HAP-1 (cell line): ENCODE data around the gene TIMM10.

Experiments
- DNase-seq, 2 experiments: peaks; one replicate each; pipeline ENCODE4 v3.0.0-alpha.2; 2016 to 2020; ENCODE audit warnings: low spot score in 2 of 2
- H3K27me3 ChIP-seq: fragments of 250-450 bp; sonication (Bioruptor Pico); 2 replicates; pipeline ENCODE4 v1.5.1; 2020; ENCODE audit warnings: low read depth, mild to moderate bottlenecking, moderate library complexity
- H3K36me3 ChIP-seq: fragments of 250-450 bp; sonication (Bioruptor Pico); replicated peaks from 2 replicates; pipeline ENCODE4 v1.5.1; 2020; ENCODE audit warnings: mild to moderate bottlenecking
- H3K4me1 ChIP-seq: fragments of 250-450 bp; sonication (Bioruptor Pico); 2 replicates; pipeline ENCODE4 v1.5.1; 2020; ENCODE audit warnings: mild to moderate bottlenecking
- H3K4me3 ChIP-seq: fragments of 250-450 bp; sonication (Bioruptor Pico); 2 replicates; pipeline ENCODE4 v1.5.1; 2020; ENCODE audit warnings: mild to moderate bottlenecking, moderate library complexity
- H3K9me3 ChIP-seq: fragments of 250-450 bp; sonication (Bioruptor Pico); 2 replicates; pipeline ENCODE4 v1.5.1; 2020; ENCODE audit warnings: mild to moderate bottlenecking, moderate library complexity
- in situ Hi-C: fragments of 300-500 bp; cut with MboI; formaldehyde crosslinking; loops from 3 replicates; pipeline ENCODE4 v1.14.3; 2020; ENCODE audit warnings: low sequenced_read_pairs, inconsistent platforms, mixed read lengths

TIMM10 gene

DNA sequence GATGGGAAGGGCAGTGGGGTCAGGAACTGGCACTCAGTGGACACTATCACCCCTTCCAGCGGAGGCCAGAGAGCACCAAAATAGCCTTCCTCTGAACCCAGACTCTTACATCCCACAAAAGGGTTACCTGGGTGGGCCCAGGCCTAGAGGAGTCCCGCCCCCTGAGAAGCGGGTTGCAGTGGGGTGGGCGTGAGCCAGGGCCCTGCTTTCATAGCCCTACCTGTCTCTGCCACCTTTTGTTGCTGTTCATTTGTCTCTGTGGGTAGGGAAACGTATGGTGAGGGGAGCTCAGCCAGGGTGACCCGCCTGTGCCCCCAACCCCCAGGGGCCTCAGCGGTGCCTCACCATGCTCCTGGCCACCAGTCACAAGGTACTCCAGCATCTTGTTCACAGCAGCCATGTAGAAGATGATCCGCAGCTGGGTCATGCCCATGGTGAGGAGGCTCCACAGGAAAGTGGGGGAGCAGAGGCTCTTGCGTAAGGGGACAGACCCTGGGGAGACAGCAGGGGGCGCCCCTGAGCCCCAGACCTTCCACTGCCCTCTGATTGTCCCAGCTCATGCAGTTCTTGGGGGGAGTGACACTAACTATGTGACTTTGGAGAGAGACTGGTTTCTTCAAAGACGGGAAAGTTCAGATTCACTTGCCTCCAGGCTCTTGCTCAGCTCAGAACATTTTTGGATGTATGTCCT, 39.0 kb downstream of the TIMM10 start:
- Histone ChIP-seq H3K36me3 (peaks cover 60% of the 10 kb centered on the region), H3K4me1 (peaks cover 5% of the 10 kb centered on the region), H3K4me3 (no peak overlapping the region), H3K9me3 (no peaks in the 10 kb centered on the region), H3K27me3 (no peaks in the 10 kb centered on the region)
- in situ Hi-C loops = no loop called here
- DNase-seq = peak; percentile 11 to 69

GRCh38 chr11:57490456-57491248, 39.9 kb downstream of the TIMM10 start:
- in situ Hi-C loops = no loop called here
- no peaks in the 10 kb centered on the region for H3K9me3 ChIP-seq
- no peak overlapping the region for H3K4me3 ChIP-seq
- no peak for DNase-seq
- H3K27me3 ChIP-seq = no peaks in the 10 kb centered on the region
- peaks cover 5% of the 10 kb centered on the region for H3K4me1 ChIP-seq
- H3K36me3 ChIP-seq = peaks cover 56% of the 10 kb centered on the region

DNA sequence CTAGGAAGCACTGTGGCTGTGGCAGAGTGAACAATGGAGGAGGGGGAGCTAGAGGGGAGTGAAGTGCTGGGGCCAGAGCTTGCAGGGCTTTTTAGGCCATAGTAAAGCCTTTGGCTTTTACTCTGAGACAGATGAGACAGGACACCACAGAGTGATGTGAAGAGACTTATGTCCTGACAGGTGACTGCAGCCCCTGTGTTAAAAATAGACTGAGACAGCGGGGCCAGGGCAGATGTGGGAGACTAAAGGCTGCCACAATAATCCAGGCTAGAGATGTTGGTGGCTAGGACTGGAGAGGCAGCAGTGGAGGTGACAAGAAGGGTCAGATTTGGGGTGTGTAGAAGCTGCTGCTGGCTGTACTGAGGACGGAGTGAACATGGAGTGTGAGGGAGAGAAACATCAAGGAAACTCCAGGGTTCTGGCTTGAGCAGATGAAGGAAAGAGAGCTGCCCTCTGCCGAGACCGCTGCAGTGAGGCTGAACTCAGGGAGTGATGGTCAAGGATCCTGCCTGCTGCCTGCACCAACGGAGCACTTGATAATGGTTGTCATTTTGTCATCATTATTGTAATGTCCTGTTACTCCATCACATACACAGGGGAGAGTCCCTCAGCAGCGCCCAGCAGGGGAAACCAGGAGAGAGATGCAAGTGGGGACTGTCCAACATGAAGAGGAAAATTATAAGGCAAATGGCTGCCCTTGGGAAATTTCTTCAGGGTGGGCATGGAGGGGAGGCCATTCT, 42.5 kb downstream of the TIMM10 start:
- H3K4me3 ChIP-seq = no peak overlapping the region
- peaks cover 56% of the 10 kb centered on the region for H3K36me3 ChIP-seq
- DNase-seq = no peak
- H3K27me3 ChIP-seq = no peaks in the 10 kb centered on the region
- H3K9me3 ChIP-seq = no peaks in the 10 kb centered on the region
- no peaks in the 10 kb centered on the region for H3K4me1 ChIP-seq
- in situ Hi-C loops = no loop called here

DNA sequence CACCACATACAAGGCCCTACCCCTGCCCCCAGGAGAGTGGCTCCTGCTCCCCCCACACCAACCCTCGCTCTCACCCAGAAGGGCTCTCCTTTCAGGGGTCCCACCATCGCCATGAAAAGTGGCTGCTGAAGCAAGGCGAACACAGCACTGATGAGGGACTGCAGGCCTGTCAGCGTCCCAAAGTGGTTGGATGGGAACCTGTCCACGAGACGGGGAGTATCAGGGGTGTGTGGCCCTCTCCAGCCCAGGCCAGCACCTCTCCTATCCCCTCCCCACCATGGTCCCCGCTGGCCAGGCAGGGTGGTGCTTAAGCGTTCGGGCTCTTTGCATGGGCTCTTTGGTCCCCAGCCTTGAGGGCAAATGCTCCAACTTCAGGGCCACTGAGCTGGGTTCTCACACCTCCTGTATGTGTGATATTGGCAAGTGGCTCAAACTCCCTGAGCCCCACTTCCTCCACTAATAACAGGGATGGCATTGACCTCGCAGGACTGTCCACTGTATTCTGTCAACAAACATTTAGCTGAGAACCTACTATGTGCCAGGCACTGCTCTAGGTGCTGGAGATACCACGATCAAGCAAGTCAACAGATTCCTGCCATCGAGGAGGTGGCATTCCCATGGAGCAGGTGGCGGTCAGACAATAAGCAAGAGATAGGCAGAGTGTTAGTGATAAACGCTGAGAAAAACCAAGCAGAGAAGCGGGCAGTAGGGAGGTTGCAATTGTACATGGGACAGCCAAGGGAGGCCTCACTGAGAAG, 43.4 kb downstream of the TIMM10 start:
- no peaks in the 10 kb centered on the region for H3K9me3 ChIP-seq

DNA sequence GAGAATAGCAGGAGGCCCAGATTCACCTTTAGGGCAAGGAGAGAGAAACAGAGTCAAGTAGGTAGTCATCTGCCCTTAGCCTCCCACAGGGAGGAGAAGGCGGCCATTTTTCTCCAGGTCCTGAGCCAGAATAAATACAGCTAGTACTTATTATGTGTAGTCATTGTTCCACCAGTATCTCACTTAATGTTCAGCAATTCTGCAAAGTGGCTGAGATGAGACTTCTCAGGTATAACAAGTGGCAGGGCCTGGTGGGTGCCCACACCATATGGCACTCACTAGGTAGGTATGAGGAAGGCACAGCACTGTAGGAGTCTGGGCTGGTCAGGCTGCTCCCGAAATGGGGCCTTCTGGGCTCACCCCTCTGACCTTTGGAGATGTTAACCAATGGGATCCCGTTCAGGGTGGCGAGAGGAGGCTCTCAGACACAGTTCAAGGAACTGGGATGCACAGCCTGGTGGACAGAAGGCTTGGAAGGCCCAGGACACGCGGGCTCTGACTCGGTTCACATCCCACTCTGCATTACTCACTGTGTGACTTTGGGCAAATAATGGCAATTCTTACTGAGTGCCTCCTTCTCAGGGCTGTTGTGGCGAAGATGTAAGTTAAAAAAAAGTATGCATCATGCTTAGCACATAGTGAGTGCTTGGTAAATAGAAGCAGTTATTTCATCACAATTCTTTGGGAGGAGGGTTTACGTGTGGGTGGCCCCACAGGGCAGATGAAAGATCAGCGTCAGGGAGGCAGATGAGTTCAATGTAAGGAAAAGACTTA, 45.1 kb downstream of the TIMM10 start:
- Histone ChIP-seq H3K36me3 (peaks cover 45% of the 10 kb centered on the region), H3K4me3 (no peak overlapping the region), H3K9me3 (no peaks in the 10 kb centered on the region), H3K4me1 (no peaks in the 10 kb centered on the region), H3K27me3 (no peaks in the 10 kb centered on the region)
- no peak for DNase-seq
- in situ Hi-C loops = no loop called here

More for the DNA sequence above, 43.4 kb downstream of the TIMM10 start:
- H3K4me3 ChIP-seq = no peak overlapping the region
- in situ Hi-C loops = no loop called here
- H3K36me3 ChIP-seq = peaks cover 52% of the 10 kb centered on the region
- H3K27me3 ChIP-seq = no peaks in the 10 kb centered on the region
- no peaks in the 10 kb centered on the region for H3K4me1 ChIP-seq
- DNase-seq = no peak

DNA sequence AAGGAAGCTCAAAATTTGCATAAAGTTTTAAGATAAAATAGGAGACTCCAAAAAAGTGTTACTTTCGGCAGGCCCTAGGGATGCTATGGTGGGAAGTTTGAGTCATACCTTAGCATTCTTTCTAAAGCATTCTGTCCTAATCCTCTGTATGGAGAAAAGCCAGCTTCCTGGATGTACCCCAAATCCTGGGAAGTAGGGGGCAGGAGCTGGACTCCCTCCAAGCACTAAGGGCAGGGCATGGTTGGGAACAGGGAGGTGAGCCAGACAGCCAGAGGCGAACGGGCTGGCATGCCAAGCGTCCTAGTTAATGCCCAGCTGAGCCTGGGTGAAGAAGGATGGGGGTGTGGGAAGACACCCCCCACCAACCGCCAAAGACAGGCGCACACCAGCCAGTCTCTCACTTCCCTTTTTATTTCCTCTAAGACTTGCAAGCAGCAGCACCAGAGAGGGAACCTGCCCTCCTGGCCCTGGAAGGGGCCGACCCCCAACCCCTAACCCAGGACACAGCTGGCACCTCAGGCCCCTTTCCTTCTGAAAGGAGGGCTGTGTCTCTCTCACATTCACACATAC, 46.3 kb downstream of the TIMM10 start:
- no peaks in the 10 kb centered on the region for H3K4me1 ChIP-seq
- in situ Hi-C loops = no loop called here
- no peaks in the 10 kb centered on the region for H3K27me3 ChIP-seq
- no peaks in the 10 kb centered on the region for H3K9me3 ChIP-seq
- H3K36me3 ChIP-seq = peaks cover 43% of the 10 kb centered on the region
- H3K4me3 ChIP-seq = no peak overlapping the region
- no peak for DNase-seq

DNA sequence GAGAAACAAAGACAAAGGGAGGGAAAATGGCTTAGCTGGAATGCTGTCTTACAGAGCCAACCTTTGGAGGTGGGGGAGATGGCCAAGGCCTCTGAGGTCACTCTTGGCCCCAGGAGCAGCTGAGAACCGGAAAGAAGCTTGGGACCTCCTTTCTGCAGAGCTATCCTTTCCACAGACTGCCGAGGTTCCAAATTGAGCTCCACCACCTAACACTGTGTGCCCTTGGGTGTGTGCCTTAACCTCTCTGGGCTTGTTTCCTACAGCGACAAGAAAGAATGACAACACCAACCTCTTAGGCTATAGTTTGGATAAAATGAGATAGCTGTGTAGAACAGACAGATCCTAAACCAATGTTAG, 47.0 kb downstream of the TIMM10 start:
- no peaks in the 10 kb centered on the region for H3K9me3 ChIP-seq
- H3K27me3 ChIP-seq = no peaks in the 10 kb centered on the region
- H3K36me3 ChIP-seq = peaks cover 36% of the 10 kb centered on the region
- H3K4me3 ChIP-seq = no peak overlapping the region
- H3K4me1 ChIP-seq = no peaks in the 10 kb centered on the region
- in situ Hi-C loops = no loop called here
- no peak for DNase-seq

DNA sequence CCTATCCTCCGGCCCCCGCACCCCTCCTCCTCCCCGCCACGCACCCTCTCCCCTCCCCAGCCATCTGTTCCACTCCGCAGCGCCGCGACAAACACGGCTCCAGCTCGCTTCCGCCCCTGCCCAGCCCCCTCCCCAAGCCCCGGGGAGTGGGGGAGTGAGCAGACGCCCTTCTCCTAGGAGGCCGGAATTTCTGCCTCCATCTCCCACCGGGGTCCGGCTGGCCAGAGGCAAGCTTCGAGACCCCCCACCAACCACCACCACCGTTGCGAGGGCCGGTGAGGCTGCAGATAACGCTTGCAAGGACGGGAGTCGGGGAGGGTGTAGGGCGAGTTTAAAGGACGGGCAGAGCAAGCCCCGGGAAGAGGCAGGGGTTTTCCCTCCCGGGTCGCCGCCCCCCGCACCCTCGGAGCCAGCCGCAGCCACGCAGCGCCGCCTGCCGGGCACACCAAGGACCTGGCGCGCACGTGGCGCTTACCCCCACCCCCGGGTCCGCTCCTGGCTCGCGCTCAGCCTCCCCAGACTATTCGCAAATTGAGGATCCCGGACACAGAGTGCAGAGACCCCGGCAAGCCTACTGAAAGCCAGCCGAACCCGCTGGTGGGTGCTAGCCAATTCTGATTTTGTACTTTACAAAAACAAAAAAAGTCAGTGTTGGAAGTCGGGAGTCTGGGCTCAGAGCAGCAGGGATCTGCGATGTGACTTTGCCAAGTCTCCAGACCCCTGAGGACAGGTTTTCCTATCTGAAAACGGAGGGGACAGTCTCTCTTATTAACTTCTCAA, 47.6 kb downstream of the TIMM10 start:
- Histone ChIP-seq H3K36me3 (peaks cover 31% of the 10 kb centered on the region), H3K4me1 (no peaks in the 10 kb centered on the region), H3K27me3 (no peaks in the 10 kb centered on the region), H3K9me3 (no peaks in the 10 kb centered on the region), H3K4me3 (no peak overlapping the region)
- in situ Hi-C loops = no loop called here
- no peak for DNase-seq

- Histone ChIP-seq H3K4me1 (no peaks in the 10 kb centered on the region), H3K27me3 (no peaks in the 10 kb centered on the region), H3K4me3 (no peak overlapping the region), H3K36me3 (peaks cover 25% of the 10 kb centered on the region), H3K9me3 (no peaks in the 10 kb centered on the region)
- in situ Hi-C loops = no loop called here
- no peak for DNase-seq
These were observed 48.4 kb downstream of the TIMM10 start for GRCh38 chr11:57481915-57482781.

- Histone ChIP-seq H3K9me3 (no peaks in the 10 kb centered on the region), H3K4me3 (no peak overlapping the region), H3K36me3 (peaks cover 25% of the 10 kb centered on the region), H3K4me1 (no peaks in the 10 kb centered on the region), H3K27me3 (no peaks in the 10 kb centered on the region)
- no peak for DNase-seq
- in situ Hi-C loops = no loop called here
These were observed 49.2 kb downstream of the TIMM10 start for GRCh38 chr11:57481315-57481714.

- Histone ChIP-seq H3K36me3 (peaks cover 19% of the 10 kb centered on the region), H3K9me3 (no peaks in the 10 kb centered on the region), H3K27me3 (no peaks in the 10 kb centered on the region), H3K4me3 (no peak overlapping the region), H3K4me1 (no peaks in the 10 kb centered on the region)
- DNase-seq = peak; percentile 48 to 84
- in situ Hi-C loops = no loop called here
These were observed 50.0 kb downstream of the TIMM10 start for GRCh38 chr11:57480409-57481137.
